GM12878 (cell line): Measurements from ENCODE around the gene SRP68. TPM values are rescaled to one million over a fixed set of nuclear protein-coding genes. Genes with fewer than 3 reads are reported as not detected.

Source experiments
- ATAC-seq: fragments of 200-7000 bp; cut with Tn5 transposase; 3 replicates; pipeline ENCODE4 v1.9.1; 2020; ENCODE audit warnings: mild to moderate bottlenecking, moderate library complexity
- BruUV-seq: library from RNA; stranded (reverse); fragments of 400-500 nt; replicated peaks from 2 replicates; lab custom pipeline; 2021; lab: Mats Ljungman, UMichigan
- CTCF ChIA-PET: fragments of 300-600 bp; sonication (Branson Sonifier 250); formaldehyde crosslinking; extraction: SDS; loops from one replicate; lab custom pipeline; 2021; ENCODE audit warnings: inconsistent platforms; lab: Yijun Ruan, JAX
- POLR2A ChIA-PET: fragments of 350-600 bp; formaldehyde crosslinking; extraction: SDS; loops from one replicate; lab custom pipeline; 2021; ENCODE audit warnings: inconsistent platforms; lab: Charles Lee
- RAD21 ChIA-PET: fragments of 300-600 bp; sonication (Branson Sonifier 250); formaldehyde crosslinking; loops from one replicate; lab custom pipeline; 2023; ENCODE audit warnings: antibody characterized with exemption; ENCODE audit not compliant: unreplicated experiment; lab: Charles Lee
- SMC1A ChIA-PET: fragments of 300-600 bp; sonication (Branson Sonifier 250); formaldehyde crosslinking; loops from one replicate; lab custom pipeline; 2023; ENCODE audit not compliant: unreplicated experiment, uncharacterized antibody; lab: Charles Lee
- DNase-seq: peaks from one replicate; pipeline ENCODE4 v3.0.0-alpha.2; 2011; ENCODE audit warnings: low read depth, low spot score
- FAIRE-seq: peaks from 3 replicates; lab custom pipeline; 2011; peaks lifted over from hg19 to GRCh38; lab: Jason Lieb, UNC
- H2AFZ ChIP-seq: 2 replicates; pipeline ENCODE4 v1.6.0; 2011; ENCODE audit warnings: low read depth, low read length, control low read depth; ENCODE audit not compliant: control insufficient read depth
- H3K27ac ChIP-seq: 2 replicates; pipeline ENCODE4 v1.5.1; 2011; ENCODE audit warnings: control low read depth; ENCODE audit not compliant: control insufficient read depth, insufficient read depth
- H3K27me3 ChIP-seq, 2 experiments: replicated peaks in 1 of 2; 2 replicates each; pipeline versions ENCODE4 v1.6.0 to v1.6.1; 2011; ENCODE audit warnings: low read length in 1 of 2; ENCODE audit not compliant: control insufficient read depth in 2 of 2, insufficient read depth in 2 of 2
- H3K36me3 ChIP-seq, 2 experiments: 2 replicates each; pipeline ENCODE4 v1.5.1; 2011; ENCODE audit warnings: low read length in 1 of 2; ENCODE audit not compliant: control insufficient read depth in 2 of 2, insufficient read depth in 2 of 2
- H3K4me1 ChIP-seq: 2 replicates; pipeline ENCODE4 v1.6.1; 2011; ENCODE audit warnings: mild to moderate bottlenecking, low read length, moderate library complexity, mixed read lengths; ENCODE audit not compliant: control insufficient read depth, insufficient read depth
- H3K4me2 ChIP-seq: 2 replicates; pipeline ENCODE4 v1.6.0; 2011; ENCODE audit warnings: control low read depth; ENCODE audit not compliant: control insufficient read depth, insufficient read depth
- H3K4me3 ChIP-seq: fragments of 200-600 bp; sonication (generic); 2 replicates; pipeline ENCODE4 v1.5.1; 2016
- H3K79me2 ChIP-seq: 2 replicates; pipeline ENCODE4 v1.6.0; 2011; ENCODE audit warnings: low read length; ENCODE audit not compliant: control insufficient read depth, insufficient read depth
- H3K9ac ChIP-seq: 2 replicates; pipeline ENCODE4 v1.8.0; 2011; ENCODE audit warnings: low read length, control low read depth, mixed read lengths; ENCODE audit not compliant: control insufficient read depth, insufficient read depth
- H3K9me3 ChIP-seq: replicated peaks from 3 replicates; pipeline ENCODE4 v1.5.1; 2011; ENCODE audit warnings: mild to moderate bottlenecking, low read length; ENCODE audit not compliant: control insufficient read depth, insufficient read depth
- H4K20me1 ChIP-seq: 2 replicates; pipeline ENCODE4 v1.6.0; 2011; ENCODE audit not compliant: control insufficient read depth, insufficient read depth
- CBFB ChIP-seq: IDR thresholded peaks from 2 replicates; pipeline ENCODE4 v1.6.1; 2016; ENCODE audit warnings: antibody characterized with exemption, low read depth
- DPF2 ChIP-seq: fragments of 450-650 bp; IDR thresholded peaks from 2 replicates; pipeline ENCODE4 v1.6.1; 2017; ENCODE audit warnings: mild to moderate bottlenecking
- RAD21 ChIP-seq: IDR thresholded peaks from 2 replicates; pipeline ENCODE4 v1.6.1; 2011; ENCODE audit warnings: mild to moderate bottlenecking, low read depth, low read length, moderate library complexity; ENCODE audit not compliant: insufficient read depth
- RELA ChIP-seq: fragments of 450-650 bp; IDR thresholded peaks from 2 replicates; pipeline ENCODE4 v1.8.0; 2014; ENCODE audit warnings: borderline replicate concordance; ENCODE audit not compliant: partially characterized antibody
- SMC3 ChIP-seq: IDR thresholded peaks from 2 replicates; pipeline ENCODE4 v1.6.1; 2011; ENCODE audit warnings: low read length, improper control_type of control experiment, borderline replicate concordance
- SREBF2 ChIP-seq: IDR thresholded peaks from 2 replicates; pipeline ENCODE4 v1.6.1; 2012; ENCODE audit warnings: mild to moderate bottlenecking, low read length
- WRNIP1 ChIP-seq: IDR thresholded peaks from 2 replicates; pipeline ENCODE4 v1.6.1; 2011; ENCODE audit warnings: low read depth, low read length, improper control_type of control experiment, borderline replicate concordance
- YBX1 ChIP-seq: fragments of 450-650 bp; IDR thresholded peaks from 2 replicates; pipeline ENCODE4 v1.6.1; 2016; ENCODE audit warnings: antibody characterized with exemption
- ZNF207 ChIP-seq: fragments of 450-650 bp; IDR thresholded peaks from 2 replicates; pipeline ENCODE4 v1.6.1; 2014; ENCODE audit warnings: antibody characterized with exemption, mild to moderate bottlenecking, borderline replicate concordance
- ZNF622 ChIP-seq: fragments of 450-650 bp; IDR thresholded peaks from 2 replicates; pipeline ENCODE4 v1.6.1; 2017; ENCODE audit warnings: mild to moderate bottlenecking, inconsistent platforms
- WGBS: methylation state at CpG from one replicate; pipeline ENCODE4 v1.1.6; 2016; ENCODE audit warnings: low lambda C conversion rate; ENCODE audit not compliant: insufficient replicate concordance, insufficient coverage; ENCODE audit errors: missing lambda C conversion rate; 5-methylcytosine and 5-hydroxymethylcytosine counted together
- in situ Hi-C: fragments of 300-500 bp; cut with MboI; formaldehyde crosslinking; loops from 9 replicates; pipeline ENCODE4 v1.14.3; 2018; ENCODE audit warnings: mixed read lengths
- intact Hi-C: fragments of 100-400 bp; cut with micrococcal nuclease; formaldehyde crosslinking; loops from one replicate; pipeline ENCODE4 v1.14.2; 2022; ENCODE audit not compliant: unreplicated experiment
- polyA plus RNA-seq, 11 experiments: library from polyadenylated mRNA; depleted of rRNA in 4 of 11; unstranded in 6 of 11; stranded (reverse) in 5 of 11; fragments of >200 nt; fragmentation: Nextera tagmentation in 4 of 11; fragmentation: Illumina TruSeq in 1 of 11; extraction: Ambion mirVana in 4 of 11; extraction: Trizol in 1 of 11; gene quantifications; 1 replicate in 1 of 11; 2 replicates in 10 of 11; pipeline versions ENCODE4 v1.2.1 to v1.2.3, GENCODE V29; 2011 to 2016; ENCODE audit warnings: inconsistent platforms in 2 of 11, missing spikeins in 2 of 11, low read depth in 1 of 11
- total RNA-seq, 4 experiments: library from RNA; depleted of rRNA in 3 of 4; stranded (reverse); fragments of >200 nt in 3 of 4; fragmentation: Illumina TruSeq in 1 of 4; extraction: Trizol in 1 of 4; gene quantifications; 2 replicates each; pipeline versions ENCODE4 v1.2.1 to v1.2.3, GENCODE V29; 2013 to 2021
- TF ChIP-seq, protein P1 (sequence below): fragments of 450-650 bp; formaldehyde crosslinking; IDR thresholded peaks from 2 replicates; pipeline ENCODE4 v1.5.0; 2022; ENCODE audit warnings: mild to moderate bottlenecking, missing genetic modification characterization
- TF ChIP-seq, protein P2 (sequence below): fragments of 450-650 bp; IDR thresholded peaks from 2 replicates; pipeline ENCODE4 v1.6.1; 2017; ENCODE audit warnings: mild to moderate bottlenecking

The SRP68 gene
- total and polyA plus RNA-seq, 10 of the 15 experiments (the other 5 are each of a cell fraction or from before 2014, with no cell fraction given) = 24.7 to 89.7 (median 62.7) TPM

DNA sequence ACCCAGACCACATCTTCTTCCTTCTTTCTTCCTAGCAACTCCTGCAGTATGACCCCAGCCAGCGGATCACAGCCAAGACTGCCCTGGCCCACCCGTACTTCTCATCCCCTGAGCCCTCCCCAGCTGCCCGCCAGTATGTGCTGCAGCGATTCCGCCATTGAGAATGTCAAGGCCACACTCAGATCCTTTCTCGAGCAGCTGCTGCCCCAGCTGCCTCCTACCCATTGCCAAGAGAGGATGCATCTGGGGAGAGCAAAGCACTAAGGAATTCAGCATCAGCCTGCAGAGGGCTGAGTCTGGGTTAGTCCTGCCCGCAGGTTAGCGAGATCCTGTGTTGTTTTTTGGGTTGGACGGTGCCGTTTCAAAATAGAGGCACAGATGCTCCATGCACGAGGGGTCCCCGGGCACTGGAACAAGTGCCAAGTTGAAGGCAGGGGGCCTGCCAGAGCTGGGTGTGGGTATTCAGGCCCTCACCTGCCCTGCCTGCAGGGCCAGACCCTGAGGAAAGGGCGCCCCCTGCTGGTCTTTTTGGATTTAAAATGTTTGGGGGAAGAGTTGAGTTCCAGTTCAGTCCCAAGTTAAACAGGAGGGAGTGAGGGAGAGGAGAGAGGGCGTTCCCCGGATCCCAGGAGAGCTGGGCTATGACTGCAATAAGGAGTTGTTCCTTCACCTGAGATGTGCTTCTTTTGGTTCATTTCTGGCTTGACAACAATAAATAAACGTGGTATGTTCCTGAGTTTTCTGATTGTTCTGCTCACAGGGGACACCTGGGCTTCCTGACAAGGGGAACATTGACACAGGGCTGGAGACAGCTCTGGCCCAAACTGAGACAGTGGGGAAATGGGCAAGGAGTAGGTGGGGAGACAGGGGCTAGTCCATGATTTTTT, 66.8 kb downstream of the SRP68 start:
- no peak overlapping the region for H3K4me2 ChIP-seq
- H2AFZ ChIP-seq = no peak overlapping the region
- H3K4me3 ChIP-seq = no peak overlapping the region
- BruUV-seq = no TSS peak
- RAD21 ChIA-PET = interaction anchor here (0.7 to 3.7 kb wide), 8 partner anchors 9 to 214 kb away, joined by 3 to 35 read pairs (median 4); partner anchors contain the start of genes ACOX1, EXOC7, MRPL38 and TEN1
- CTCF ChIA-PET = interaction anchor here (0.5 to 12.8 kb wide), 28 partner anchors 7 to 561 kb away, joined by 3 to 128 read pairs (median 4); partner anchors contain the start of genes ACOX1, MRPL38, TEN1 and TRIM65
- H3K9me3 ChIP-seq = no peaks in the 10 kb centered on the region
- ATAC-seq (peak; percentile 95), FAIRE-seq (peak; percentile 77), DNase-seq (no peak)
- no peaks in the 10 kb centered on the region for H3K4me1 ChIP-seq
- intact Hi-C loops (loop anchor here (1.0 kb wide), 1 partner anchor 100 kb away; no protein-coding TSS in a partner anchor), in situ Hi-C loops (loop anchor here (5.0 kb wide), 1 partner anchor 98 kb away; no protein-coding TSS in a partner anchor)
- H3K36me3 ChIP-seq = no peaks in the 10 kb centered on the region; a peak in 1 of 4 replicates
- POLR2A ChIA-PET = interaction anchor here (0.6 to 1.3 kb wide), 5 partner anchors 9 to 575 kb away, joined by 3 to 7 read pairs (median 4); no protein-coding TSS in a partner anchor
- no peak overlapping the region for H3K27ac ChIP-seq
- 48% methylated on average over 16 of the region's 16 CpGs for WGBS
- SMC1A ChIA-PET = interaction anchor here (0.7 to 10.8 kb wide), 10 partner anchors 9 to 240 kb away, joined by 3 to 61 read pairs (median 4); partner anchors contain the start of genes GALK1, MRPL38 and TRIM65
- H3K27me3 ChIP-seq = no peaks in the 10 kb centered on the region
- H3K79me2 ChIP-seq = no peaks in the 10 kb centered on the region
- no peak overlapping the region for H3K9ac ChIP-seq
- H4K20me1 ChIP-seq = no peaks in the 10 kb centered on the region
- TF ChIP-seq CBFB (no peak), RAD21 (peak; percentile 97), SMC3 (peak; percentile 94), DPF2 (no peak), ZNF207 (0 out of 2 replicates have a peak, but pooled peaks have one; percentile 30), SREBF2 (no peak), RELA (peak; percentile 25), WRNIP1 (peak; percentile 23; the same call in 1 of the 2 replicates), YBX1 (no peak), ZNF622 (no peak)
- TF ChIP-seq, protein P1, sequence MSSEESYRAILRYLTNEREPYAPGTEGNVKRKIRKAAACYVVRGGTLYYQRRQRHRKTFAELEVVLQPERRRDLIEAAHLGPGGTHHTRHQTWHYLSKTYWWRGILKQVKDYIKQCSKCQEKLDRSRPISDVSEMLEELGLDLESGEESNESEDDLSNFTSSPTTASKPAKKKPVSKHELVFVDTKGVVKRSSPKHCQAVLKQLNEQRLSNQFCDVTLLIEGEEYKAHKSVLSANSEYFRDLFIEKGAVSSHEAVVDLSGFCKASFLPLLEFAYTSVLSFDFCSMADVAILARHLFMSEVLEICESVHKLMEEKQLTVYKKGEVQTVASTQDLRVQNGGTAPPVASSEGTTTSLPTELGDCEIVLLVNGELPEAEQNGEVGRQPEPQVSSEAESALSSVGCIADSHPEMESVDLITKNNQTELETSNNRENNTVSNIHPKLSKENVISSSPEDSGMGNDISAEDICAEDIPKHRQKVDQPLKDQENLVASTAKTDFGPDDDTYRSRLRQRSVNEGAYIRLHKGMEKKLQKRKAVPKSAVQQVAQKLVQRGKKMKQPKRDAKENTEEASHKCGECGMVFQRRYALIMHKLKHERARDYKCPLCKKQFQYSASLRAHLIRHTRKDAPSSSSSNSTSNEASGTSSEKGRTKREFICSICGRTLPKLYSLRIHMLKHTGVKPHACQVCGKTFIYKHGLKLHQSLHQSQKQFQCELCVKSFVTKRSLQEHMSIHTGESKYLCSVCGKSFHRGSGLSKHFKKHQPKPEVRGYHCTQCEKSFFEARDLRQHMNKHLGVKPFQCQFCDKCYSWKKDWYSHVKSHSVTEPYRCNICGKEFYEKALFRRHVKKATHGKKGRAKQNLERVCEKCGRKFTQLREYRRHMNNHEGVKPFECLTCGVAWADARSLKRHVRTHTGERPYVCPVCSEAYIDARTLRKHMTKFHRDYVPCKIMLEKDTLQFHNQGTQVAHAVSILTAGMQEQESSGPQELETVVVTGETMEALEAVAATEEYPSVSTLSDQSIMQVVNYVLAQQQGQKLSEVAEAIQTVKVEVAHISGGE = no peak
- TF ChIP-seq, protein P2, sequence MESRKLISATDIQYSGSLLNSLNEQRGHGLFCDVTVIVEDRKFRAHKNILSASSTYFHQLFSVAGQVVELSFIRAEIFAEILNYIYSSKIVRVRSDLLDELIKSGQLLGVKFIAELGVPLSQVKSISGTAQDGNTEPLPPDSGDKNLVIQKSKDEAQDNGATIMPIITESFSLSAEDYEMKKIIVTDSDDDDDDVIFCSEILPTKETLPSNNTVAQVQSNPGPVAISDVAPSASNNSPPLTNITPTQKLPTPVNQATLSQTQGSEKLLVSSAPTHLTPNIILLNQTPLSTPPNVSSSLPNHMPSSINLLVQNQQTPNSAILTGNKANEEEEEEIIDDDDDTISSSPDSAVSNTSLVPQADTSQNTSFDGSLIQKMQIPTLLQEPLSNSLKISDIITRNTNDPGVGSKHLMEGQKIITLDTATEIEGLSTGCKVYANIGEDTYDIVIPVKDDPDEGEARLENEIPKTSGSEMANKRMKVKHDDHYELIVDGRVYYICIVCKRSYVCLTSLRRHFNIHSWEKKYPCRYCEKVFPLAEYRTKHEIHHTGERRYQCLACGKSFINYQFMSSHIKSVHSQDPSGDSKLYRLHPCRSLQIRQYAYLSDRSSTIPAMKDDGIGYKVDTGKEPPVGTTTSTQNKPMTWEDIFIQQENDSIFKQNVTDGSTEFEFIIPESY = no peak
